Measurements from ENCODE around the gene BABAM2. TPM values are rescaled to one million over a fixed set of nuclear protein-coding genes. Genes with fewer than 3 reads are reported as not detected.

The BABAM2 gene
- total RNA-seq, 1 donor from 2014 or later: 16.7 TPM

DNA sequence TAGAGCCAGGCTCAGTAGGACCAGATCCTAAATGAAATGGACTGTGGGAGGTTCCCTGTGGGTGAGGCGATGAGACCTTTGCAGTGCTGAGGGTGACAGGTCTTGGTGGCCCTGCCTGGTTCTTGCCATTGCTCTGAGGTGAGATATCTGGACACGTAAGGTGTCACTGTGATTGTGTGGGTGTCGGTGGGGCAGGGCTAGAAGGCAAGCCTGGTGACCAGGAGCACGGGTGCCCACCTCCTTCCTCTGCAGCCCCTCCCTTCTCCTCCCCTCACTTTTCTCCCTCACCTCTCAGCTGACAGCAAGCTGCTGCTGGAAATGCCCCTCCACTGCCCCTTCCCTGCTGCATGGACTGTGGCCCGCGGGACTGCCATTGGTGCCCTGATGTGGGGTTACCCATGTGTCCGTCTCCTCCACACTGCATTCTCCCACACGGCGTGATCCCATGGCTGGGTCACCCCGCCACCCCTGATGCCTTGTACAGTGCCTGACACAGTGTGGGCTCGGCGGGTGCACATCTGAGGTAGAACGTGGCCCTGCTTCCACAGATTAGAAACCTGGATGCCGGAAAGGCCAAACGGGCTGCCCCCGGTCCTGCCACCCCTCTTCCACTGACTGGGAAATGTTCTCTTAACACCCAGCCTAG lies 446.6 kb downstream of the BABAM2 start:
- no peak for ATAC-seq
- no peak for DNase-seq (ENCODE audit: low spot score)

DNA sequence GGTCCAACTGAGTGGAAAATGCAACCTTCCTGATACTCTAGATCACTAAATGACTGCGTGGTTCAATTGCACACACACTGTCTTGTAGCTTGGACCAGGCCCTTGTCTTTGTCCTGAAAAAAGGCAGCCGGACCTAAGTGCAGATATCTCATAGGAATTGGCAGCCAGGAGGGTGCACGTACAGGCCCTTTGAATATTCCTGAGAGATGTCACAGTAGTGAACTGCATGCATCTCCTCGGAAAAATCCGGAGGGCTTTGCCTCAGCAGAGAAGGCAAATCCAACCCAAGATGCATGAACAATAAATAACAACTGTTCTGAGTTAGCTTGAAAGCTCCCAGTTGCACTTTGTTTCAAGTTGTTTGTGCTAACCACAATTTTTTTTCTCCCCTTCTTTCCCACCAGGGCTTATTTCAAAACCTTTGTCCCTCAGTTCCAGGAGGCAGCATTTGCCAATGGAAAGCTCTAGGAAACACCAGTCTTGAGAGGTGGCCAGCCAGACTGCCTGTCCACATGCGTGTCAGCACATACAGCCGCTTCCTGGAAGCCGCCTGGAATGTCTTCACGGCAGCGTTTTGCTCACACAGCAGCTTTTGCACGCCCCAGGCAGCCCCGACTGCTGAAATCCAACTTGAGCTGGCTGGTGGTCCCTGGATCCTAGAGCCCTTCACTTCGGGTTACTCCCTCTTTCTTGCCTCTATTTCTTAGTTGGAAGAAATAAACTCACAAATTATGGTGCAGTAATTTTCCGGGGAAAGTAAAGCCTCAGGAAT lies 447.7 kb downstream of the BABAM2 start:
- ATAC-seq (peak; percentile 46), DNase-seq (ENCODE audit: low spot score) (peak; percentile 79)

- DNase-seq (ENCODE audit: low spot score): peak; percentile 48
- peak; percentile 15 for ATAC-seq
These were observed 448.3 kb downstream of the BABAM2 start for GRCh38 chr2:28338831-28339321.

DNA sequence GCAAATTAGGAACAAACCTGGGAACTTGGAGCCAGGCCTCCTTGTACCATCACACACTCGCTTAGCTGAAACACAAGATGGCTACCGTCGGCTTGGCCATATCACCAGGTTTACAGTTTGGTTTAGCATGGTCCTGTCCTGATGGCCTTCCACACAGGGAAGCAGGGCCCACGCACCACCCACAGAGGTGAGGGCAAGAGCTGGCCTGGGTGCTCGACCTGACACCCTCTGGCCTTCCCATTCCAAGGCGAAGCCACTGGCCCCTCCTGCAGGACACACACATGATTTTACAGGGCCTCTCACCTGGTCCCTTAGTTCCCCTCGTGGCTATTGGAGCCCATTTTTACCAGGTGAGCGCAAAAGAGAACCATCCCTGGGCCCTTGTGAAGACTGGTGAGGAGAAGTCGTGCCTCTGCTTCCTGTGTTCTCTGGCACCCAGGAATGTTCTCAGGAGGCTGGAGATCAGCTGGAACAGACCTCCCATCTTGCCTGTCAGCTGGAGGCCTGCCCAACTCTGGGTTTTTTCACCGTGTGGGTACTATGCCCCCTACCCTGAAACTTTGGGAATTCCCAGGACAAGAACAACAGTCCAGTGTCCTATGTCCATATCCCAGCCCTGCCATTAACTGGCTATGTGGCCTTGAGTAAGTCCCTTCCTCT lies 449.1 kb downstream of the BABAM2 start:
- DNase-seq (ENCODE audit: low spot score): no peak
- ATAC-seq: no peak

- DNase-seq (ENCODE audit: low spot score): no peak
- ATAC-seq: no peak
These were observed 450.0 kb downstream of the BABAM2 start for GRCh38 chr2:28340312-28341202.

DNA sequence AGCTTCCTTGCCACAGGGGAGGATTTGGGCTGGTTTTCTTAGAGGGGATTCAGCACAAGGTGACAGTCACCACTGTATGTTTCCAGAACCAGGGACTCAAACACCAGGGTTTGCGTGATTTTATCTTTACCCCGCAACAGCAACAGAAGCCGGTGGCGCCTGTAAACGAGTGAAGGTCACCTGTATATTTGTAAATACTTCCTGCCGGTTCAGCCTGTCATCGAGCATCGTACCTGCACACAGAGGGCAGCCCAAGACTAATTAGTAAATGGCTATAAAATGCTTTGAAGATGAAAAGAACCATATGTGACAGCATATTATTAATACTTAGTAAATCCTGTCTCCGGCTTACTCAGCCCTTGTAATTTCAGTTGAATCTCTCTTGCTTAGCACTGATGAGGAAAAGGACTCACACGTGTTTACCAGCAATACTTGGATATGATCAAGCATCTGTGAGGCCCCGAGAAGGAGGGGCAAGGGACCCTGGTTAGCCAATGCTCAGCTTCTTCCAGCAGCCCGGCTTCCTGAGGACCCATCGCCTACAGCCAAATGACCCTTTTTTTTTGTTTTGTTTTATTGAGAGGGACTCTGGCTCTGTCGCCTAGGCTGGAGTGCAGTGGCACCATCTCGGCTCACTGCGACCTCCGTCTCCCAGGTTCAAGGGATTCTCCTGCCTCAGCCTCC lies 450.8 kb downstream of the BABAM2 start:
- no peak for DNase-seq (ENCODE audit: low spot score)

GRCh38 chr2:28342081-28342967 lies 451.8 kb downstream of the BABAM2 start:
- ATAC-seq (peak; percentile 61), DNase-seq (ENCODE audit: low spot score) (peak; percentile 85)

More for the DNA sequence above, 450.8 kb downstream of the BABAM2 start:
- ATAC-seq: no peak

DNA sequence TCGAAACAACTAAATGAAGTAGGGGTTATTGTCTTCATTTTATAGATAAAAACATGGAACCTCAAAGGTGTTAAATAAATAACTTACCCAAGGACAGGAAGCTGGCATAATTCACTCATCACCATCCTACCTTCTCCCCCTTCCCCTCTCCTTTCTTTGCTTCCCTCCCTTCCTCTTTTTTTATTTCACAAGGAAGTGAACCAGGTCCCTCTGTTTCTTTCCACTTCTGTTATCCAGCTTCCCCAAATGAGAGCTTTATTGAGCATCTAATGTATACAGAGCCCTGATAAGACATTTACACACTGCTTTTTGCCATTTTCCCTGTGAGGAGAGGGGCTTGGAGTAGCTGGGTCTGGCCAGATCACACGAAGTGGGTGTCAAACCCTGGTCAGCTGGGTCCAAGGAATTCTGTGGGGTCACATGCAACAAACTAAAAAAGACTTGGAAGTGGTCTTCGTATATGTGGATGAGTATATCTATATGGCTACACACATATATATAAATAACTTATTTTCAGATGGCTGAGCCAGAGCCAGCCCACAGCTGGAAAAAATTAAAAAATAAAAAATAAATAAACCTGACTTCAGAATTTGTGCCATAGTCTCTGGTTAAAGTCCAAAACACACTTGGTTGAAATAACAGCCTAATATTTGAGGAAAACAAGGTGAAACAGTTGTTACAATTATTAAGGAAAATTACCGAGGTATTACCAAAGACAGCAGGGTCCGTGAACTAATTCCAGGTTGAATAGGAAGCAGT lies 452.8 kb downstream of the BABAM2 start:
- DNase-seq (ENCODE audit: low spot score) (no peak), ATAC-seq (no peak)

- peak; percentile 6 for ATAC-seq
- no peak for DNase-seq (ENCODE audit: low spot score)
These were observed 453.6 kb downstream of the BABAM2 start for GRCh38 chr2:28343971-28344715.

GRCh38 chr2:28344756-28345373 lies 454.3 kb downstream of the BABAM2 start:
- DNase-seq (ENCODE audit: low spot score) (peak; percentile 83), ATAC-seq (peak; percentile 68)

DNA sequence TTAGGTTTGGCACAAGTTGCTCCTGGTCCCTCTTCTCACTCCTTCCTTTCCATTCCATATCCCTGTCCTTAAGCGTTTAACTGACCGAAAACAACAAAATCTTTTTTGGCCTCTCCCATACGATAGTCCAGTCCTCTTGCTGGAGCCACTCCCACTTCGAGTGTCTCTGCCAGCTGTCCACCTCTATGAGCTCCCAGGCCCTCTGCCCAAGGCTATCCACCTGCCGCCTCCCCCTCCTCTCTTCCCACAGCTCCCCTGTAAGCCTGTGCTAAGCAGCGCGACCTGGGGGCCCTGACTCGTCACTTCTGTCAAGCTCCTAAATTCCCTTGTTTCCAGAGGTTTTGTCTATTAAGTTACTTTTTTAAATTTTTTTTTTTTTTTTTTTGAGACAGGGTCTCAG lies 455.1 kb downstream of the BABAM2 start:
- ATAC-seq: peak; percentile 52
- no peak for DNase-seq (ENCODE audit: low spot score)

GRCh38 chr2:28346587-28346986 lies 456.1 kb downstream of the BABAM2 start:
- no peak for DNase-seq (ENCODE audit: low spot score)

GRCh38 chr2:28347193-28347592 lies 456.7 kb downstream of the BABAM2 start:
- DNase-seq (ENCODE audit: low spot score) (no peak), ATAC-seq (no peak)

More at GRCh38 chr2:28346587-28346986, 456.1 kb downstream of the BABAM2 start:
- ATAC-seq: no peak

- ATAC-seq (no peak), DNase-seq (ENCODE audit: low spot score) (no peak)
These were observed 457.1 kb downstream of the BABAM2 start for GRCh38 chr2:28347596-28347995.

GRCh38 chr2:28348149-28348567 lies 457.6 kb downstream of the BABAM2 start:
- DNase-seq (ENCODE audit: low spot score): no peak
- no peak for ATAC-seq

- ATAC-seq: no peak
- DNase-seq (ENCODE audit: low spot score): no peak
These were observed 458.4 kb downstream of the BABAM2 start for GRCh38 chr2:28348921-28349320.

DNA sequence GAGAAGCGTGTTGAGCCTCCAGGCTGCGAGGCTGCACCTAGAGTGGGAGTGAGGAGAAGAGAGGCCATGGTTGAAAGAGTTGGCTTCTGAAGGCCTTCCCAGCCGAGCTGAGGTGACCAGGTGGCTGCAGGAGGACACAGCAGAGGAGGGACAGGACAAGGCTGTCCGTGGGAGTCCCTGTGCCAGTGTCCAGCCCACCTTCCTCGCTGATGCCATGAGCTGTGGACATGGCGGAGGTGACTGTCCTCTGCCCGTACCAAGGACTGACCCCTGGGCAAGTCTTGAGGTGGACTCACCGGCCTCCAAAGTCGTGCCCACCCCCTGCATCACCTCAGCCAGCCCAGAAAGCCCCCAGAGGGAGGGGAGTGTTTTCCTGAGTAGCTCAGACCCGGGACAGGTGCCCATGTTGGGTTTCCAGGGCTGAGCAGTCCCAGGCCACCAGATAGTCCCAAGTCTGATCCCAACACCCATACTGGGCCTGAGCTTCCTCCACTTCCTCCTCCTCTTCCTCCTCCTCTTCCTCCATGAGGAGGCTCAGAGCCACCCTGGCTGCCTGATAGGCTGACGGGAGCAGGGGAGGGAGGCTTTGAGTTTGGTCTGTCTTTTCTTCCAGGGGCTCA lies 459.1 kb downstream of the BABAM2 start:
- ATAC-seq: no peak

More for the DNA sequence above, 459.1 kb downstream of the BABAM2 start:
- no peak for DNase-seq (ENCODE audit: low spot score)
